GM23248 (cell line): ENCODE measurements around the gene BTD.

ENCODE experiments used
- EZH2 ChIP-seq: fragments of 200-600 bp; sonication (generic); IDR thresholded peaks from 2 replicates; pipeline ENCODE4 v1.6.1; 2018; ENCODE audit warnings: antibody characterized with exemption, mild to moderate bottlenecking; ENCODE audit not compliant: insufficient read depth, poor library complexity, severe bottlenecking
- EZH2phosphoT487 ChIP-seq: fragments of 200-600 bp; sonication (generic); IDR thresholded peaks from 2 replicates; pipeline ENCODE4 v1.6.1; 2018; ENCODE audit warnings: antibody characterized with exemption, moderate library complexity, mild to moderate bottlenecking, low read depth; ENCODE audit not compliant: insufficient read depth

GRCh38 chr3:15595955-15596354 lies 5.6 kb upstream of the BTD start:
- TF ChIP-seq EZH2 (no peak), EZH2phosphoT487 (no peak)
